MM.1S (cell line): ENCODE data around the gene ZNF292.

Experiments
- DNase-seq: peaks from one replicate; pipeline ENCODE4 v3.0.0-alpha.2; 2015
- H2AFZ ChIP-seq: fragments of 300-600 bp; sonication (generic); 2 replicates; pipeline ENCODE4 v1.6.0; 2016; ENCODE audit warnings: antibody characterized with exemption, low read length
- H3F3A ChIP-seq: fragments of 300-600 bp; sonication (generic); 2 replicates; pipeline ENCODE4 v1.6.1; 2016; ENCODE audit warnings: mild to moderate bottlenecking, antibody characterized with exemption, low read length, moderate library complexity, mixed read lengths; ENCODE audit not compliant: insufficient read depth
- H3K27ac ChIP-seq: fragments of 300-600 bp; sonication (generic); 2 replicates; pipeline ENCODE4 v1.5.1; 2016; ENCODE audit warnings: mild to moderate bottlenecking, low read length
- H3K27me3 ChIP-seq: fragments of 300-600 bp; sonication (generic); replicated peaks from 2 replicates; pipeline ENCODE4 v1.6.0; 2016; ENCODE audit warnings: low read length; ENCODE audit not compliant: insufficient read depth
- H3K36me3 ChIP-seq: fragments of 300-600 bp; sonication (generic); replicated peaks from 2 replicates; pipeline ENCODE4 v1.6.1; 2016; ENCODE audit warnings: mild to moderate bottlenecking, low read length, mixed read lengths; ENCODE audit not compliant: insufficient read depth
- H3K4me1 ChIP-seq: fragments of 300-600 bp; sonication (generic); 2 replicates; pipeline ENCODE4 v1.6.1; 2016; ENCODE audit warnings: low read length, mixed read lengths
- H3K4me2 ChIP-seq: fragments of 300-600 bp; sonication (generic); 2 replicates; pipeline ENCODE4 v1.6.0; 2016; ENCODE audit warnings: low read depth, low read length
- H3K4me3 ChIP-seq: fragments of 300-600 bp; sonication (generic); 2 replicates; pipeline ENCODE4 v1.5.1; 2016; ENCODE audit warnings: low read length, mixed read lengths
- H3K79me2 ChIP-seq: fragments of 300-600 bp; sonication (generic); 2 replicates; pipeline ENCODE4 v1.6.1; 2016; ENCODE audit warnings: mixed run types, low read length, mixed read lengths
- H3K9ac ChIP-seq: fragments of 300-600 bp; sonication (generic); 2 replicates; pipeline ENCODE4 v1.6.1; 2016; ENCODE audit warnings: low read length, mixed read lengths
- H3K9me2 ChIP-seq: fragments of 300-600 bp; sonication (generic); replicated peaks from 2 replicates; pipeline ENCODE4 v1.6.1; 2016; ENCODE audit warnings: mild to moderate bottlenecking, low read length, mixed read lengths; ENCODE audit not compliant: insufficient read depth
- H3K9me3 ChIP-seq: fragments of 300-600 bp; sonication (generic); replicated peaks from 2 replicates; pipeline ENCODE4 v1.6.1; 2016; ENCODE audit warnings: mild to moderate bottlenecking, low read length, mixed read lengths; ENCODE audit not compliant: insufficient read depth
- H4K20me1 ChIP-seq: fragments of 300-600 bp; sonication (generic); 2 replicates; pipeline ENCODE4 v1.6.1; 2016; ENCODE audit warnings: mild to moderate bottlenecking, low read length, moderate library complexity, mixed read lengths; ENCODE audit not compliant: insufficient read depth
- EZH2 ChIP-seq: fragments of 300-600 bp; sonication (generic); optimal IDR thresholded peaks from 2 replicates; pipeline ENCODE3; 2017; ENCODE audit warnings: low read depth, mild to moderate bottlenecking, antibody characterized with exemption, low read length, mixed read lengths
- EZH2phosphoT487 ChIP-seq: fragments of 300-600 bp; sonication (generic); IDR thresholded peaks from 2 replicates; pipeline ENCODE4 v1.6.1; 2018; ENCODE audit warnings: antibody characterized with exemption, low read length
- TF ChIP-seq, protein P1 (sequence below): fragments of 300-600 bp; sonication (generic); IDR thresholded peaks from 2 replicates; pipeline ENCODE4 v1.5.1; 2016; ENCODE audit warnings: antibody characterized with exemption, low read length, mixed read lengths

Gene ZNF292

GRCh38 chr6:87276624-87277023, 121.3 kb downstream of the ZNF292 start:
- Histone ChIP-seq H4K20me1 (no peaks in the 10 kb centered on the region), H3K4me1 (no peaks in the 10 kb centered on the region), H3F3A (no peaks in the 10 kb centered on the region), H3K27ac (no peak overlapping the region), H3K4me3 (no peak overlapping the region), H3K27me3 (no peaks in the 10 kb centered on the region), H3K9me3 (no peaks in the 10 kb centered on the region), H3K9ac (no peak overlapping the region), H2AFZ (no peak overlapping the region), H3K9me2 (no peaks in the 10 kb centered on the region), H3K79me2 (no peaks in the 10 kb centered on the region), H3K36me3 (no peaks in the 10 kb centered on the region), H3K4me2 (no peak overlapping the region)
- DNase-seq, result no peak
- no peak for TF ChIP-seq EZH2phosphoT487
- no peak for TF ChIP-seq EZH2
- TF ChIP-seq, protein P1, sequence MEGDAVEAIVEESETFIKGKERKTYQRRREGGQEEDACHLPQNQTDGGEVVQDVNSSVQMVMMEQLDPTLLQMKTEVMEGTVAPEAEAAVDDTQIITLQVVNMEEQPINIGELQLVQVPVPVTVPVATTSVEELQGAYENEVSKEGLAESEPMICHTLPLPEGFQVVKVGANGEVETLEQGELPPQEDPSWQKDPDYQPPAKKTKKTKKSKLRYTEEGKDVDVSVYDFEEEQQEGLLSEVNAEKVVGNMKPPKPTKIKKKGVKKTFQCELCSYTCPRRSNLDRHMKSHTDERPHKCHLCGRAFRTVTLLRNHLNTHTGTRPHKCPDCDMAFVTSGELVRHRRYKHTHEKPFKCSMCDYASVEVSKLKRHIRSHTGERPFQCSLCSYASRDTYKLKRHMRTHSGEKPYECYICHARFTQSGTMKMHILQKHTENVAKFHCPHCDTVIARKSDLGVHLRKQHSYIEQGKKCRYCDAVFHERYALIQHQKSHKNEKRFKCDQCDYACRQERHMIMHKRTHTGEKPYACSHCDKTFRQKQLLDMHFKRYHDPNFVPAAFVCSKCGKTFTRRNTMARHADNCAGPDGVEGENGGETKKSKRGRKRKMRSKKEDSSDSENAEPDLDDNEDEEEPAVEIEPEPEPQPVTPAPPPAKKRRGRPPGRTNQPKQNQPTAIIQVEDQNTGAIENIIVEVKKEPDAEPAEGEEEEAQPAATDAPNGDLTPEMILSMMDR, result no peak

- Histone ChIP-seq H3K79me2 (no peaks in the 10 kb centered on the region), H3K4me2 (no peak overlapping the region), H4K20me1 (no peaks in the 10 kb centered on the region), H3K36me3 (no peaks in the 10 kb centered on the region), H3K4me3 (no peak overlapping the region), H2AFZ (no peak overlapping the region), H3F3A (no peaks in the 10 kb centered on the region), H3K4me1 (no peaks in the 10 kb centered on the region), H3K27me3 (no peaks in the 10 kb centered on the region), H3K9me3 (no peaks in the 10 kb centered on the region), H3K9me2 (no peaks in the 10 kb centered on the region), H3K9ac (no peak overlapping the region), H3K27ac (no peak overlapping the region)
- TF ChIP-seq EZH2phosphoT487, result no peak
- TF ChIP-seq, protein P1, result peak; percentile 14
- DNase-seq, result no peak
Observed at GRCh38 chr6:87277123-87277522, 121.8 kb downstream of the ZNF292 start.

DNA sequence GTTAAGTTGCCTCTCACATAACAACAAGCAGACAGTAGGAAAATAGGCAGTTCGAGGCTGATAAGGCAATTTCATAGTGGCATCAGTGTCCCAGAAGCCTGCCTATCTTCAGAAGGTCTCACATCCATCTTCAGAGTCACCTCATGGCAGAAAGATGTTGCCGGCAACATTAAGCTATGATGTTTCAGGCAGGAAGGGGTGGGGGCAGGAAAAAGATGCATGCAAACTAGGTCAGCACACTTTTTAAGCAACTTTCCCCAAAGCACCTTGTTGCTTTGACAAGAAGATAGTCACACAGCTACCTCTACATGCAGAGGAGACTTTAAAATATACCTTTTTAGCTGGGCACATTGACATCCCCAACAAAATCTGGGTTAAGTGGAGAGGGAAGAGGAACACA, 123.8 kb downstream of the ZNF292 start:
- Histone ChIP-seq H3F3A (no peaks in the 10 kb centered on the region), H3K27ac (no peak overlapping the region), H3K36me3 (no peaks in the 10 kb centered on the region), H3K9me3 (no peaks in the 10 kb centered on the region), H3K27me3 (no peaks in the 10 kb centered on the region), H3K9me2 (no peaks in the 10 kb centered on the region), H3K4me3 (no peak overlapping the region), H3K4me1 (no peaks in the 10 kb centered on the region), H3K4me2 (no peak overlapping the region), H2AFZ (no peak overlapping the region), H4K20me1 (no peaks in the 10 kb centered on the region), H3K9ac (no peak overlapping the region), H3K79me2 (no peaks in the 10 kb centered on the region)
- DNase-seq, result no peak
- TF ChIP-seq, protein P1, result no peak
- TF ChIP-seq EZH2phosphoT487, result no peak
- TF ChIP-seq EZH2, result no peak

- TF ChIP-seq, protein P1, result no peak
- TF ChIP-seq EZH2 (no peak), EZH2phosphoT487 (no peak)
- Histone ChIP-seq H4K20me1 (no peaks in the 10 kb centered on the region), H3F3A (no peaks in the 10 kb centered on the region)
Observed at GRCh38 chr6:87281426-87281825, 126.1 kb downstream of the ZNF292 start.

More at GRCh38 chr6:87281426-87281825, 126.1 kb downstream of the ZNF292 start:
- no peak for DNase-seq
- no peaks in the 10 kb centered on the region for H3K9me2 ChIP-seq
- no peaks in the 10 kb centered on the region for H3K79me2 ChIP-seq
- no peak overlapping the region for H3K4me3 ChIP-seq
- no peaks in the 10 kb centered on the region for H3K4me1 ChIP-seq
- H3K9me3 ChIP-seq, result no peaks in the 10 kb centered on the region
- no peak overlapping the region for H3K4me2 ChIP-seq
- H3K36me3 ChIP-seq, result no peaks in the 10 kb centered on the region
- H3K9ac ChIP-seq, result no peak overlapping the region
- no peaks in the 10 kb centered on the region for H3K27me3 ChIP-seq
- no peak overlapping the region for H2AFZ ChIP-seq
- no peak overlapping the region for H3K27ac ChIP-seq
